Measurements from ENCODE around the gene GRAMD4. TPM values are rescaled to one million over a fixed set of nuclear protein-coding genes. Genes with fewer than 3 reads are reported as not detected.

GRAMD4 gene
- total RNA-seq, 1 donor from 2014 or later, result 54.1 TPM

DNA sequence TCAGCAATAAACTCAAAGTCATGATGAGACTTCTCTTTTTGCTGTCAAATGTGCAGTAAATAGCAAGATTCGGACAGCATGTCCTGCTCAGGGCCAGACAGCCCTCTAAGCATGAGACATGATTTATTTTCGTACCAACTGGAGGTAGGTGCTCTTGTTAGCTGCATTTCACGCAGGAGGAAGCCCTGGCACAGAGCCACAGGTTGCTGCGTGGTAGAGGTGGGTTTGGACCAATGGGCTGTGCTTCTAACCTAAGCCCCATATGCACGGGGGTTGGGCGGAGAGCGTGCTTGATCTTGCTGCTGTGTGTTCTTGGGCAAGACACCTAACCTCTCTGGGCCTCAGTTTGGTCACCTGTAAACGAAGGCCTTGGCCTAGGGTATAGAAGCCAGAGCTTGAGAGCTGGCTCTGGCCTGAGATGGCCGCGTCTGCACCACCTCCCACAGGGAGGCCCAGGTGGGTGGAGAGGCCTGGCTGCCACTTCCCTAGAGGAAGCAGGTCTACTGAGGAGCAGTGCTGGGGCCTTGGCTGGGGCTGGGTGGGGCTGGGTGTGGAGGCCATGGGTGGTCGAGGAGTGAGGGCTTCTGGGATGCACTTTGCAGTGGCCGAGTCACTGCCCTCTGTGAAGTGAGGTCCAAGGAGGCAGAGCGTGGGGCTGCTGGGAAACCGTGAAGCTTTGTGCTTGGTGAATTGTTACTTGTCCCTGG, 38.5 kb upstream of the GRAMD4 start:
- intact Hi-C loops (cut with micrococcal nuclease), result no loop called here

DNA sequence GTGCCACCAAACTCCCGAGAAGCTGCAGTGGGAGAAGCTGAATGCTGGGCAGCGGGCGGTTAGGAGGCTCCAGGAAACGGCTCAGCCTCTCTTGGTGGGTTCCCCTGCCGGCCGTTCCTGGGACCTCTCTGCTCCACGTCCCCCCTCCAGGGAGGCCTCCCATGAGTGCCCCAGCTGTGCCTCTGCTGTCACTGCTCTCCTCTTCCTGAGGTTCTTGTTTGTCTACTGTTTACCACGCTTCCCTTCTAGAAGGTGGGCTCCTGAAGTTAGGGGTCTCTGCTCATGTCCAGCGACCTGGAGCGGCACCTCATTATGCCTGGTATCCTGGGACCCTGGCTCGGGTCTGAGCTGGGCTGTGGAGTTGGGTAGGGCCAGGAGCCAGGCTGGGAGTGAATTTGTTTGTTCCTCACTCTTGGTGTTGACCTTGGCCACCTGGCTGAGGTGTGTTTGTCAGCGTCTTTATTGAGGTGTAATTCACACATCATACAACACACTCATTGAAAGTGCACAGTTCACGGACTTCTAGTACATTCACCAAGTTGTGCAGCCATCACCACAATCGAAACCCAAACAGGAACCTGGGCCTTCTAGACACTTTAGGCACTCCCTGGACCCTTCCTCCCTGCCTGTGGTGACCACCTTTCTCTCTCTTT, 37.8 kb upstream of the GRAMD4 start:
- intact Hi-C loops (cut with micrococcal nuclease), result no loop called here

DNA sequence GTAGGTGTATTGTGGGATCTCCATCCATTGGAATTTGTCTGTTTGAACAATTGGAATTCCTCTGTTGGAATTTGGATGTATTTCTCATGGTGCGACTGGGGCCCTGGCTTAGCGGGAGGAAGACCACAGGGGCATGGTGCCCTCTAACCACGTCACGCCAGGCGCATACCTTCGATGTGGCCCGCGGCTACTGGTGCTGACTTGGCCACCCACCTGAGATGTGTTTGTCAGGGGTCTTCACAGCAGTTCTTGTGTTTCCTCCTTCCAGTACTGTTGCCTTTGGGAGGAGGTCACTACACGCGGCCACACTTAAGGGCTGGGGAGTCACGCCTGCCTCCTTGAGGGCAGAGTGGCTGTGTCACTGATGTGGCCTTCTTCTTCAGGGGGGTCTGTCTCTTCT, 36.6 kb upstream of the GRAMD4 start:
- intact Hi-C loops (cut with micrococcal nuclease), result no loop called here

DNA sequence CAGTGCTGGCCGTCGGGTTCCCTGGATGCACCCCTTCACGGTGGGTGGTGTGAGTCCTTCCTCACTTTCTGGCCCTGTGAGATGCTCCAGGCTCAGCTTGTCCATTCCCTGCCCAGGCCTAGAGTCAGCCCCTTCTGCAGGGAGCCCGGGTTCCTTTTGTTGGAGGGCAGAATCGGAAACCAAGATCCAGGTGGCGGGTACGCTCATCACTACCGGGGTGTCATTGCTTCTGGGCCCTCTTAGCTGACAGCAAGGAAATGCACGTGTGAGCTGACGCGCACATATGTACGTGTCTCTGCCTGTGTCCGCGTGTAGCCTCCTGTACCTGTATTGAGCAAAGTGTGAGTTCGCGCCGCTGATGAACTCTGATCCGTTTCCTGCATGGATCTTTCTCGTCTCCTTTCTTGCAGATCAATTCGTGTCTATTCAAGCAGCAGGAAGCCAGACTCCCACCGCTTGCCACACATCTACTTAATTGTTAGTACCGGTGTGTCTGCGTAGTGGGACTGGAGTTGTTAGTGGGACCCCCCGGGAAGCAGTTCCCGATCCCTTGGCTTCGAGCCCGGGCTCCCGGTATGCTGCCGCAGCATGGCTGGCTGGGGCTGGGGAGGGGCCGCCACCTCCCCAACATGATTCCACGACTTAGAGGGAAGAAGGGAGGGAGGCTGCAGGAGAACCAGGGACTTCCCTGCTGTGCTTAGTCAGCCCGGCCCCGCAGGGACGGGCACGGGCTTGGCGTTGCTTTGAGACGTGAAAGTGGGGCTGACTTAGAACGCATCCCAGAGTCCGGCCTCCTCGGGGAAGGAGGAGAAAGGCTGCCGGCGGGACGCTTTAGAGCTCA, 35.9 kb upstream of the GRAMD4 start:
- intact Hi-C loops (cut with micrococcal nuclease), result no loop called here

DNA sequence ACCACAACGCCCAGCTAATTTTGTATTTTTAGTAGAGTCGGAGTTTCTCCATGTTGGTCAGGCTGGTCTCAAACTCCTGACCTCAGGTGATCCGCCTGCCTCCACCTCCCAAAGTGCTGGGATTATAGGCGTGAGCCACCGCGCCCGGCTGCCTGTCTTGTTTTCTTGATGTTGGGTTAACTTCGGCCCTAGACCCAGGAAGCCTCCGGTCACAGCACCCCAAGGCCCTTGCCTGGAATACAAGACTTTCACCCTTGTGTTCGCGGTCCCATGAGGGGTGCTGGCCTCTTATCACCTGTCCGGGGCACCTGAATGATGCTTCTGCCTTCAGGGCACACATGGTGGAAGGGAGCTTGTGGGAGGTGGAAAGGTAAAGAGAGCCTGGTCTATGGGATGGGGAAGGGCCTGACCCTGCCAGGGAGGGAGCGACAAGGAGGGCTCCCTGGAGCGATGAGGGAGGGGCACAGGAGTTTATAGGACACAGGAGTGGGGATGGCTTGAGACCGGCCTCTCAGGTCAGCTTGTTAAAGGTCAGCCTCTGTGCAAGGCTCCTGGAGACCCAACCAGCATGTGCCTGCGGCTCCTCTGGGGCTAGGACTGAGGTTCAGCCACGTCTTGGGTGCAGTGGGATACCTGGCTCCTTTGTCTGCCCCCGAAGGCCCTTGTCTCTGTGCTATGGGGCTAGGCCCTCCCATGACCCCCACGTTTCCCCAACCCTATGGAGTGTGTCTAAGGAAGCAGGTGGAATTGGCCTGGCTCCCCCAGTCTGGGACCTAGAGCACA, 34.7 kb upstream of the GRAMD4 start:
- intact Hi-C loops (cut with micrococcal nuclease), result loop anchor here (2.0 kb wide), 1 partner anchor 27 kb away; no protein-coding TSS in a partner anchor

DNA sequence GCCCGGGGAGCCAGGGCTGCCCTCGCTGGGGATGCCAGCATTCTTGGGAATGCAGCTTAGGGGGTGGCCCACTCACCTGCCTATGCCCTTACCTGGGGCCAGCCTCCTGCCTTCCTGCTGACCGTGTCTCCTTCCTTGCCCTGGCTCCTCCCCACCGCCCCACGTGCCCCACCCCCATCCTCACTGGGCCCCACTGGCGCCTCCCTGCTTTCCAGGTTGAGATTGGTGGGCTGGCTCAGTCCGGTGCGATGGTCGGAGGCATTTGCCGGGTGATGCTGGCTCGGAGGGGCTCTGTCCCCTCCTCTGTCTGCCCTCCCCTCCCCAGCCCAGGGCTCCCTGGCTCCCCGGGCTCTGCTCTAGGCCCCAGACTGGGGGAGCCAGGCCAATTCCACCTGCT, 34.1 kb upstream of the GRAMD4 start:
- intact Hi-C loops (cut with micrococcal nuclease), result loop anchor here (2.0 kb wide), 1 partner anchor 27 kb away; no protein-coding TSS in a partner anchor

DNA sequence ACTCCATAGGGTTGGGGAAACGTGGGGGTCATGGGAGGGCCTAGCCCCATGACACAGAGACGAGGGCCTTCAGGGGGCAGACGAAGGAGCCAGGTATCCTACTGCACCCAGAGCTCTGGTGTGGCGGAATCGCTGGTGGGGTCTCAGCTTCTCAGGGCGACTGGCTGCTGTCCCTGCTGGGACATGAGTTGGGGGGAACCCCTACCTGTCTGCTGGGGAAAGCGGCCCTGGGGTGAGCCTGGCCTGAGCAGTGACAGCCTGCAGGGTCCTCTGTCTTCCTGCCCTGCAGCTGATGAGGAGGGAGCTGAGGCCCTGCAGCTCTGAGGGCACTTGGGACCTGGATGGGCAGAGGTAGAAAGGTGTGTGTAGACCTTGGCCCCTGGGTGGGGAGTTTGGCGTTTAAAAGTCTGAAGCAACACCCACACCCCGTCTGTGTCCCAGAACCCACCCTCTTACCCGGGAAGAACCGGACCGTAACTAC, 33.6 kb upstream of the GRAMD4 start:
- intact Hi-C loops (cut with micrococcal nuclease), result loop anchor here (2.0 kb wide), 1 partner anchor 26 kb away; no protein-coding TSS in a partner anchor

DNA sequence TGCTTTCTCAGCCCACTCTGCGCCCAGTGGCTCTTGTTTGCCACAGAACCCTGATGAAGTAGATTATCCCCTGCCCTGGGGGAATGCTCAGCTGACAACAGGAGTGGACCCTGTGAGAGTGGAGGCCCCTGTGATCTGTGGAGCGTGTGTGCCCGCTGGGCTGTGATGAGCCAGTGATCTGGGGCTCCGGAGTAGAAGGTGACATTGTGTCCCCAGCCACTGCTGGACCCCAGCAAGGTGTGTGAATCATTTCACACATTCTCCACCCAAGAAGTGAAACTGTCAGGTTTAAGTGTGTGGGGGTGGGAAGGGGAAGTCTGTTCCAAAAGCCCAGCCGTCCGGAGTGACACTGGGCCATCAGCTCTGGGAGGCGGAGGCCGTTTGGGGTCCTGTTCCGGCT, 33.1 kb upstream of the GRAMD4 start:
- intact Hi-C loops (cut with micrococcal nuclease), result loop anchor here (2.0 kb wide), 1 partner anchor 26 kb away; no protein-coding TSS in a partner anchor

DNA sequence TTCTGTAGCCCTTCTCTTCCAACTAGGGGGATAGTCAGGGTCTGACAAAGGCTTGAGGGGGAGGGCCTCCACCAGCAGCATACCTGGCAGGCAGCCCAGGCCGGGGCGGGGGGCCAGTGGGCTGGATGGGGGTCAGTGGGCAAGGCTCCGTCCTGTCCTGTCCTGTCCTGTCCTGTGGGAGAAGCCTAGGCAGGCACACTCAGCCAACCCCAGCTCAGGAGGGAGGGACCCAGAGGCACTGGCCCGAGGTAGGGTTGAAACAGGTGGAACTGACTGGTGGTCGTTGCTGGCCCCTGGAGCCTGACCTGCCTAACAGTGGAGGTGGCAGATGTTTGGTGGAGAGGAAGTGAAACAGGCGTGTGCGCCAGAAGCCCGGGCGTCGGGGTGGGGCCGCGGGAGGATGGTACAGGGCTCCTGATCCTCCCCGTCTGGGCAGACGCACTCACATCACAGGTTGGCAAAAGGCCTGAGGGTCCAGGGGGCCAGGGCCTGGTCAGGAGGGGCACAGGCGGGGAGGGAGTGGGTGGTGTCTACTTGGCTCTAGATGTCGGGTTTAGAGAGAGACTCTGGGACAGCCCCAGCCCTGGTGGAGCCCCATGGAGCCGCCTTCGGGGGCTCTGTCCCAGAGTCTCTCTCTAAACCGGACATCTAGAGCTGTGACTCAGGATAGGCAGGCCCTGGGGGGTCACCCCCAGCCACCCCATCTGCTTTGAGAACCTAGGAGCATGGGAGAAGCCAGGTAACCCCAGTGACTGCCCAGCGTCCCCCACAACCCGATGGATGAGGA, 32.5 kb upstream of the GRAMD4 start:
- intact Hi-C loops (cut with micrococcal nuclease), result loop anchor here (2.0 kb wide), 1 partner anchor 25 kb away; no protein-coding TSS in a partner anchor

DNA sequence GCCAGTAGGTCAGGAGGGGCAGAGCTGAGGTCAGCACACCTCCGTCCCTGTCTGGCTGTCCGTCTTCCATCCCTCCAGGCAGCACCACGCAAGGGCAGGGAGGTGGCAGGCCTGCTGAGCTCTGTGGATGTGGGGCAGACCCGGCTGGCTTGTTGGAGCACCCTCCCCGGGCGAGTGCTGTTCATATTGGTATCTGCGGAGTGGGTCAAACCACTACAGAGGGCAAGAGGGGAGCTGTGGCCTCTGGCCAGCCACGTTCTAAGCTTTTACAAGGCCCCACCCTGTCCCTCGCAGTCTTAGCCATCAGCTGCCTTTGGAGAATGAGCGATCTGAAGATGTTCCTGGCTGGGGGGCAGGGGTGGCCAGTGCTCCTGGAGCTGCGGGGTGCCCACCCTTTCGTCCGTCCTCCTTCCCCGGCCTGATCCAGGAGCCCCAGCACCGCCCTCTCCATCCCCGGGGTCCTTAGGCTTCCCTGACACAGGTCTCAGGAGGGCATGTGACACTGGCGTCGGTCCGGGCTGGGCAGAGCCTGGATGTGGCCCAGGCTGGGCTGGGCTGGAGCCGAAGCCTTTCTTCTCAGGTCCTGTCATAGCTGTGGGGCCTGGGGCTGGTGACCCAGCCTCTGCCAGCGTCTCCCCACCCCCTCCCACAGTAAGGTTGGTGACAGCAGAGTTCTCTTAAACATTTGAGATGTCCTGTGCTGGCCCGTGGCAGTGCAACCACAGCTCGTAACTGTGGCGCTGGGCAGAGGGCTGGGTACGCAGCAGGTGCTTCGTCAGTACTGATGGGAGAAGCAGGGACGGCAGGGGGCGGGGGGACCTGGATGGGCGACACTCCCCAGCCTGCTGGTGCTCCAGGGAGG, 31.7 kb upstream of the GRAMD4 start:
- intact Hi-C loops (cut with micrococcal nuclease), result no loop called here

DNA sequence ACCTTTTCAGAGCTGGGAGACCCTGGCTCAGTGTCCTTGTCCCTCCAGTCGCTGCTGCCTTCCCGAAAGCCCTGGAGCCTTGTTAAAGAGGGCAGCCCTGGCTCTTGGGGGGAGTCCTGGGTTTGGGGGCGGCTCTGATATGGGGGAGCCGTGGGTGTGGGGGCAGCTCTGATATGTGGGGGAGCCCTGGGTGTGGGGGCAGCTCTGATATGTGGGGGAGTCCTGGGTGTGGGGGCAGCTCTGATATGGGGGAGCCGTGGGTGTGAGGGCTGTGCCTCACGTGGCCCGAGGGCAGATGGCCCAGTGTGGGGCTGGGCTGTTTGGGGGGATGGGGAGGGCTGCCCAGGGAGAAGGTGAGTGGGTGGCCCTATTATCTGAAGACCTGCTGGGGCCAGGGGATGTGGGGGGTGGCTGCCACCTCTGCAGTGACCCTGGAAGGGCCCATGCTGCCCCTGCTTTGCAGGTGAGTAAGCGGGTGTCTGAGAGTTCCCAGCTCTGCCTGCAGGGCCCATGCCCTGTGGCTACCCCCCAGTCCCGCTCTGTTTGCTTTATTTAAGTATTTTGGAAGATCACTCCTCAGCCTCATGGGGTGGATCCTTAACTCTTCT, 30.9 kb upstream of the GRAMD4 start:
- intact Hi-C loops (cut with micrococcal nuclease), result no loop called here

DNA sequence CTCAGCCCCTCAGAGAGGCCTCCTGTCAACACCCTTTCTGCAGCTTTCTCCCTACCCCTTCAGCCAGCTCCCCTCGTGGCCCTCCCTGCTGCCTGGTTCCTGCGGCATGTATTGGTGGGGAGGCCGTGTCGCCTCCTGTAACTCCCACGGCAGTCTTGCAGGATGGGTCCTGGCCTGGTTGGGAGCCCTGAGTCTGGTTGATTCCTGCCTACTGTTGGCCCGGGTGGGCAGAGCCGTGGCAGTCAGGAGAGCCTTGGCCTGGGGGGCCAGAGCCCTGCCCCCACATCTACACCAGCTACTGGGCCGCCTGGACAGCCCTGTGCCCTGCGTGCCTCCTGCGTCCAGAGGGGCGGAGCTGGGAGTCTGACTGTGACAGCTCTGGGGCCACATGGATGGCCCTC, 30.3 kb upstream of the GRAMD4 start:
- intact Hi-C loops (cut with micrococcal nuclease), result no loop called here

DNA sequence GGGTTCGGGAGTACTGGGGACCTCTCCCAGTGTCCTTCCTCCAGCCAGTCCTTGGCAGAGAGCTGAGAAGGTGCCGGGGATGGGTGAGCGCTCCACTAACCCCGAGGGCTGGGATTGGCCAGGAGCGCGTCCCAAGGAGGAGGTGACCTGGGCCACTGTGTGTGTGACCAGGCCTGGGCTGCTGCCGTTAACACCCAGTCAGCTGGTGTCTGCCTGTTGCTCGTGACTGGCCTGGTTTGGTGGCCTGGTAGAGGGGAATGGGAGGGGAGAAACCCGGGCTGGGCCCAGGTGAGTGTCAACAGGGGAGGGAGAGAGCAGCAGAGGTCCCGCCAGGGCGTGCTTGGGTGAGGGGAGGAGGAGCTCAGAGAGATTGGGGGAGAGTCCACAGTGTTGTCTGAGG, 29.9 kb upstream of the GRAMD4 start:
- intact Hi-C loops (cut with micrococcal nuclease), result no loop called here

DNA sequence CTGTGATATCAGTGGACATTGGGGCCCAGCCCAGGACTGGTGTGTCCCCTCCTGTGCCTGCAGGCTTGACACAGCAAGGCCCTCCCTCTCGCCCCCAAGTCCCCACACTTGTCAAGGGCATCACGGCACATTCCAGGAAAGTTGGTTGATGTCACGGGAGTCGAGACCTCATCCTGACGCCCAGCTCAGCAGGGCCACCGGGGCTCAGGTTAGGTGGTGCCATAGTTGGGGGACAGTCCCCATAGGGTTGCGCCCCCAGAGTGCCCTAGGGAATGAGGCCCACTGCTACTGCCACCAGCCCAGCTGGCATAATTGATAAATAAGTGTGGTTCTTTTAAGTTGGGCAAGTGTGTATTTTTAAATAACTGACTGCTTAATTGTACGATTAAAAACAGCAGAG, 28.3 kb upstream of the GRAMD4 start:
- intact Hi-C loops (cut with micrococcal nuclease), result no loop called here

DNA sequence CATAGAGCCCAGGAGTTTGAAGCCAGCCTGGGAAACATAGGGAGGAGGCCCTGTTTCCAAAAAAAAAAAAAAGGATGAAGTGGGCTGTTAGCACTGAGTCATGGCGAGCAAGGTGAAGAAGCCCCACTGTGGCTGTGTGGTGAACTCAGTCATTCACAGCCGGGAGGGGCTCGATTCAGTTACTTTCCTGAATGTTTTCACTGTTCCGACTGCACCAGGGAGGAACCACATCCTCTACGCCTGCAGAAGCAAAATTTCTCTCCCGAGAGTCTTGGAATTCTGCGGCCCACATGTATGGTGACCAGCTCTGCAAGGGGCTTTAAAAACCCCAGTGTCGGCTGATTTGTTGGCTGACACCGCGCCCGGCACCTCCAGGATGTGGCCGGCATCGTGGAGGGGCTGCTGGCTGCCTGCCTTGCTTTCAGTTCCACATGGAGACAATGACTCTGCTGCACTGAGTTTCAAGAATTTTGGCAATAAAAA, 27.8 kb upstream of the GRAMD4 start:
- intact Hi-C loops (cut with micrococcal nuclease), result no loop called here

DNA sequence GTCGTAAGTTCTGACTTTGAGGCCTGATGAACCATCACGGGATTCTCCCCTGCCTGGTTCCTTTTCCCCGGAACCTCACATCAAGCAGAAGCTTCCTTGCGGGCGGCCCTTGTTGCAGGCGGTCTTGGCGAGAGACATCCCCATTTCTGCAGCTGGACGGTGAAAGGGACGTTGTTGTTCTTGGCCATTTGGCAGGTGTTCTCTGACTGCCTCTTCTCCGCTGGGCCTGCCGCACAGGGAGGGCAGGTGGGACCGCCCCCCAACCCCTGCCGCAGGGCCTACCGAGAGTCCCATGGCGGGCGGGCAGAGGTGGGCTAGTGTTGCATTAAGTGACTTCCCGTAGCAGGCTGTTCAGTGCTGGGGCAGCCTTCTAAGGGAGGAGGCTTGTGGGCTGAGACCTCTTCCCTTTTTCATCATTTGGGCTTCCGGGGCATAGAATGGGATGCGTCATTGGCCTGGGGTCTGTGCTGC, 26.9 kb upstream of the GRAMD4 start:
- intact Hi-C loops (cut with micrococcal nuclease), result no loop called here

DNA sequence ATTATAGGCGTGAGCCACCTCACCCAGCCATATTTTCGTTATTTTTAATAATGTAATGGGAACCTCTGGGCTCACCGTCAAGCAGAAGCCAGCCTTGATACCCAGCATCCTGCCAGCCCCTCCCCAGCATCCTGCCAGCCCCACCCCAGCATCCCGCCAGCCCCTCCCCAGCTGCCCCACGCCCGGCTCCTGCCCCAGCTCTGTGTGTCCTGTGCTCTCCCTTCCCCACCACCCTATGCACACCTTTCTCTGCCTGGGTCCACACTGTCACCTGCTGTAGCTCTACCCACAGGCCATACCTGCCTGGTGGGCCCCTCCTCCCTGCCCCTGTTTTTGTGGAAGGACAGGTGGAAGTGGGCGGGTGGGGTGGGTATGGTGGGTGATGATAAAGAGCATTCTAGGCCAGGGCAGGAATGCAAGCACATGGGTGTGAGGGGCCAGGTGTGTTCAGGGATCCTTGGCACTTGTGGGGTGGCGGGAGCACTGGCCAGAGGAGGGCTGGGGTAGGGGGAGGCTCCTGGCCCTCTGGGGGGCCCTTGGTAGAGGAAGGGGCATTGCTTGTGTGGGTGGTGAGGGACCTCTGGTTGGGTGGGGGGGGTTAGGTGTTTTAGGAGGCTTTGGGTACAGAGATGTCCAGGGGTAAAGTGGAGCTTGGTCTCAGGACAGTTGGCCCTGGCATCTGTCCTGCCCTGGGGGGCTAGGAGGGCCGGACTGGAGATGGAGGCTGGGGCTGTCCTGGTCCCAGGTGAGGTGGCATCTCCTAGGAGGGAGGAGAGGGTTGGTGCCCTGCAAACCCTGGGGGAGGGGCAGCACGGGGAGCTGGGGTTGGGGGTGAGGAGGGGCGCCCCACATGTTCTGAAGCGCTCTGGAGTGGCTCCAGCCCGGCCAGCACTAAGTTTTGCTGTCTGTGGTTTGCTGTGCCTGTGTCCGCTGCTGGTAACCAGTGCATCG, 25.9 kb upstream of the GRAMD4 start:
- intact Hi-C loops (cut with micrococcal nuclease), result no loop called here

DNA sequence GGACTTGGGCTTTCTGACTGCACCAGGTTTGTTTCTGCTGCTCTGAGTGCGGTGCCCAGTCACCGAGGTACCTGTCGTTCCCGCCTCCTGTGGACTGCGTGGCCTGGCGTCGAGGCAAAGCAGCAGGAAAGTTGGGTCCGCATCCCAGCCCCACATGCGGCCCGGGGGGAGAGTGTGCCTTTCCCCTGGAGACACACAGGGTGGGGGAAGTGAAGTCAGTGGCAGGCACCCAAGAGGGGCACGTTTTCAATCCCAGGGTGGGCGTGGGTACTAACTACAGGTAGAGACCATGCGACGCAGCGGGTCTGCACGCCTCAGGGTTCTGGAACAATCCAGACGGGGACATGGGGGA, 25.3 kb upstream of the GRAMD4 start:
- intact Hi-C loops (cut with micrococcal nuclease), result no loop called here

Measured in T-helper 2 cell treated with Interferon-gamma antibody and Interleukin-4, amounts not matched to agents 100 ng/mL and 5 ng/mL, for 36 hours (primary cell).